SK-N-MC (cell line): Measurements from ENCODE around the gene LRRC28.

ENCODE experiments used
- DNase-seq: peaks from one replicate; pipeline ENCODE4 v3.0.0-alpha.2; 2011; ENCODE audit warnings: low read depth, low spot score
- H3K27ac ChIP-seq: fragments of 200-600 bp; sonication (generic); 2 replicates; pipeline ENCODE4 v1.5.1; 2016; ENCODE audit warnings: mixed run types
- H3K36me3 ChIP-seq: fragments of 200-600 bp; sonication (generic); 2 replicates; pipeline ENCODE4 v1.6.1; 2017; ENCODE audit warnings: antibody characterized with exemption, low read length, mixed read lengths; ENCODE audit not compliant: insufficient read depth
- H3K4me3 ChIP-seq: fragments of 200-600 bp; sonication (generic); 2 replicates; pipeline ENCODE4 v1.5.1; 2016
- H3K9ac ChIP-seq: fragments of 200-600 bp; sonication (generic); 2 replicates; pipeline ENCODE4 v1.8.0; 2017; ENCODE audit warnings: mixed run types, mixed read lengths; ENCODE audit not compliant: insufficient read length
- H3K9me3 ChIP-seq: fragments of 200-600 bp; sonication (generic); 2 replicates; pipeline ENCODE4 v1.6.1; 2017; ENCODE audit warnings: low read depth, mild to moderate bottlenecking, antibody characterized with exemption, low read length, moderate library complexity, mixed read lengths
- EZH2 ChIP-seq: fragments of 200-600 bp; sonication (generic); IDR thresholded peaks from one replicate; pipeline ENCODE4 v1.6.1; 2017; ENCODE audit warnings: antibody characterized with exemption
- FOXP2 ChIP-seq: optimal IDR thresholded peaks from 2 replicates; pipeline ENCODE3; 2011; ENCODE audit warnings: mild to moderate bottlenecking, moderate library complexity; ENCODE audit not compliant: insufficient read depth; ENCODE audit errors: extremely low read length, control extremely low read depth
- POLR2AphosphoS5 ChIP-seq: IDR thresholded peaks from 2 replicates; pipeline ENCODE4 v1.6.1; 2012; ENCODE audit warnings: mild to moderate bottlenecking, low read depth, low read length, borderline replicate concordance

Gene LRRC28

GRCh38 chr15:99253381-99254090, 2.3 kb downstream of the LRRC28 start:
- no peak overlapping the region for H3K27ac ChIP-seq
- no peaks in the 10 kb centered on the region for H3K36me3 ChIP-seq
- TF ChIP-seq POLR2AphosphoS5 (no peak), FOXP2 (no peak), EZH2 (no peak)
- H3K4me3 ChIP-seq: no peak overlapping the region
- H3K9ac ChIP-seq: no peak overlapping the region
- no peaks in the 10 kb centered on the region for H3K9me3 ChIP-seq
- DNase-seq: no peak

DNA sequence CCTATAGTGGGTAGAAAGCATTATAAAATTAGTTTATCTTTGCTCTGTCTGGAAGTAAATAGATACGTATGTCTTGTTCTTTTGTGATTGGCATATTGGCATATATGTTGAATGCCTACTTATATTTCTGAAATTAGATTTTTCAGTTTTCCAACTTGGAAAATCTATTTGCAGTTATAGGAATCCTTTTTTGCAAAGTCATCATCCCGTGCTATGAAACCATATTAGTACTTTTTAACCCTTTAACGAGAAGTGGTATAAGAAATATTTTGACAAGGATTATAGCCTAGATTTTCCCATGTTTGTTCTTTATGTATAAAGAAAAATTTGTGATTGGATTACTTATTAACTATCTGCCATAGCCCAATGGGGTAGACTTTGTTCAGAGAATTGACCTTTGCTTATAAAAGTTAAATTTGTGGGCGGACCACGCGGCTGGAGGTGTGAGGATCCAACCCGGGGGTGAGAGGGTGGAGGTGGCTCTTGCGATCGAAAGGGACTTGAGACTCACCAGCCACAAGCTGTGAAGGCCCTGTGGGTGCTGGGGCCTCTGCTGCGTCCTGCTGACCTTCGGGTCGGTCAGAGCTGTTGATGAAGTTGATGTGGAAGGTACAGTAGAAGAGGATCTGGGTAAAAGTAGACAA, 5.9 kb downstream of the LRRC28 start:
- Histone ChIP-seq H3K27ac (no peak overlapping the region), H3K9me3 (no peaks in the 10 kb centered on the region), H3K36me3 (0 out of 2 replicates have a peak, but pooled peaks cover 3% of the 10 kb centered on the region), H3K4me3 (no peak overlapping the region), H3K9ac (no peak overlapping the region)
- DNase-seq: no peak
- TF ChIP-seq FOXP2: no peak
- TF ChIP-seq POLR2AphosphoS5: no peak
- TF ChIP-seq EZH2: no peak

DNA sequence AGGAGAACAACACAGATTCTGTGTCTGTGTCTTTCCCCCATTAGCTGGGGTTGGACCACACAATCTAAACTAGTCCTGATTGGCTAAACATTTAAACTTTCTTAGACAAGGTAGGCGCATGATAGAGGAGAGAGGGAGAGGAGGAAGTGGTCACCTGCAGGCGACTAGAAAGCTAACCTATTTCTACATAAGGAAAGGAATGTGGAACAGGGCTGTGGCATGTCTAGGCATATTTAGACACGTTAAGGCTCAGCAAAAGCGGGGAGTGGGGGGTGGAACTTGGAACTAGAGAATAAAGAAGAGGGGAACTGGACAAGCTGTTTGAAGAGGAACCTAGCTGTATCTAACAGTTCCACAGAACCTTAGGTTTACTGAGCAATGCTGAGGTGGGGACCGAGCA, 12.8 kb downstream of the LRRC28 start:
- Histone ChIP-seq H3K27ac (no peak overlapping the region), H3K9me3 (no peaks in the 10 kb centered on the region), H3K4me3 (no peak overlapping the region), H3K9ac (no peak overlapping the region), H3K36me3 (no peaks in the 10 kb centered on the region)
- DNase-seq: no peak
- TF ChIP-seq EZH2 (no peak), FOXP2 (no peak), POLR2AphosphoS5 (no peak)

DNA sequence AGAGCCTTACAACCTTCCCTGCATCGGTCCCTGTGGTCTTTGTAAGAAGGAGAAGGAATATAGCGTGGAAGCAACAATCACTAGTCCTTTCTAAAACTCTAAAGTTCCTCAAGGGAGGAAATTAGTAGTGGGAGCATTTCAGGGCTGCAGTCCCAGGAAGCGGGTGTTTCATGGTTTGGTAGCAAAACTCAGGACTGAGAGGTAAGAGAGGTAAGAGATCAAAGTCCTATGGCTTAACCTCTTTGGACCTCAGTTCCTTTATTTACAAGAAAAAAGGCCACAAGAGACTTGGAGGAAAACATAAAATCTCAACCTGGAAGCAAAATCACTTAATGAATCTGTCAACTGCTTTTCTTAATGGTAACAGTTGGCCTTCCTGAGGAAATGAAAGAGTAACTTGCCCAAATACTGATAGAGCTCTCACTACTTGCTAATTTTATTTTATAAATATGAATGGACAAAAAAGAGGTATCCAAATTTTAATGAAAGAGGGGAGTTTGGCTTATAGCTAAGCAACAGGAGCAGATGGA, 14.3 kb downstream of the LRRC28 start:
- H3K27ac ChIP-seq: no peak overlapping the region

GRCh38 chr15:99267957-99268356, 16.7 kb downstream of the LRRC28 start:
- H3K36me3 ChIP-seq: no peaks in the 10 kb centered on the region
- H3K9ac ChIP-seq: no peak overlapping the region
- DNase-seq: no peak
- no peak overlapping the region for H3K27ac ChIP-seq
- no peaks in the 10 kb centered on the region for H3K9me3 ChIP-seq
- no peak overlapping the region for H3K4me3 ChIP-seq
- TF ChIP-seq FOXP2 (no peak), POLR2AphosphoS5 (no peak), EZH2 (no peak)

More for the DNA sequence above, 14.3 kb downstream of the LRRC28 start:
- DNase-seq: no peak
- Histone ChIP-seq H3K9me3 (no peaks in the 10 kb centered on the region), H3K4me3 (no peak overlapping the region), H3K36me3 (no peaks in the 10 kb centered on the region), H3K9ac (no peak overlapping the region)
- TF ChIP-seq FOXP2 (no peak), EZH2 (no peak), POLR2AphosphoS5 (no peak)

GRCh38 chr15:99268431-99268830, 17.1 kb downstream of the LRRC28 start:
- no peak for DNase-seq
- Histone ChIP-seq H3K4me3 (no peak overlapping the region), H3K27ac (no peak overlapping the region), H3K9me3 (no peaks in the 10 kb centered on the region), H3K9ac (no peak overlapping the region), H3K36me3 (no peaks in the 10 kb centered on the region)
- TF ChIP-seq EZH2 (no peak), FOXP2 (no peak), POLR2AphosphoS5 (no peak)

DNA sequence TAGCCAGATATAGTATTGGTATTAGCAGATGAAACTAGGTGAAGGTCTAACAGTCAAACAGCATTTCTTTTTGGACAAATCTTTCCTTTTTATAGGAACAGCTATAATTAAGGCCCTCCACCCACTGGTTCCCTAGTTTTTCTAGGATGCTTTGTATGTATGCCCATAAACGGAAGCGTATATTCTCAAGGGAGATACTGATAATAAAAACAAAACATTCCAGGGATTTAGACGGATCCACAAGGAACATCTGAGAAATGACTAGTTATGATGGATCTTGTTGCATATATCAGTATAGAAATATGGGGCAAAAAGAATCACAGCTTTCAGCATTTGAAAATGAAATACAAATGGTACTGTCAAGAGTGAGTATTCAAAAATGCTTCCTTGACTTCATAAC, 22.5 kb downstream of the LRRC28 start:
- Histone ChIP-seq H3K4me3 (no peak overlapping the region), H3K9ac (no peak overlapping the region), H3K36me3 (no peaks in the 10 kb centered on the region), H3K27ac (no peak overlapping the region), H3K9me3 (no peaks in the 10 kb centered on the region)
- no peak for TF ChIP-seq POLR2AphosphoS5
- TF ChIP-seq EZH2: no peak
- no peak for TF ChIP-seq FOXP2
- DNase-seq: no peak

DNA sequence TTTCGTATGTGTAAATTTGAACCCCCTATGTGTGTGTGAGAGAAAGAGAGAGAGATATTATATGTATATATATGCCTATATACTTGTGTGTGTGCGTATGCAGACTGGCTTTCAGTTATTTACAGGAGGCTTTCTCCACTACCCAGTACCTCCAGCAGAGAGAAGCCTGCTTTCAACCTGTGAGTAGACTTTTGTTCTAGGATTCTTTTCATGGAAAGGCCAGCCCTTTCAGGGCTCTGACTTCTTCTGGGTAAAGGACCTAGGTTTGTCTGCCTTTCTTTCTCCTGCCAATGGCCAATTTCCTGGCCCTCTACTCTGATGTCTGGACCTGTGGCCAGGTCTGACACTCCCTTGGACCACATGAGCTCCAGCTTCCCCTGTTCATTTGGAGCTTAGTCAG, 23.8 kb downstream of the LRRC28 start:
- Histone ChIP-seq H3K36me3 (no peaks in the 10 kb centered on the region), H3K9me3 (no peaks in the 10 kb centered on the region), H3K4me3 (no peak overlapping the region), H3K27ac (no peak overlapping the region), H3K9ac (no peak overlapping the region)
- TF ChIP-seq FOXP2 (no peak), EZH2 (no peak), POLR2AphosphoS5 (no peak)
- DNase-seq: no peak

DNA sequence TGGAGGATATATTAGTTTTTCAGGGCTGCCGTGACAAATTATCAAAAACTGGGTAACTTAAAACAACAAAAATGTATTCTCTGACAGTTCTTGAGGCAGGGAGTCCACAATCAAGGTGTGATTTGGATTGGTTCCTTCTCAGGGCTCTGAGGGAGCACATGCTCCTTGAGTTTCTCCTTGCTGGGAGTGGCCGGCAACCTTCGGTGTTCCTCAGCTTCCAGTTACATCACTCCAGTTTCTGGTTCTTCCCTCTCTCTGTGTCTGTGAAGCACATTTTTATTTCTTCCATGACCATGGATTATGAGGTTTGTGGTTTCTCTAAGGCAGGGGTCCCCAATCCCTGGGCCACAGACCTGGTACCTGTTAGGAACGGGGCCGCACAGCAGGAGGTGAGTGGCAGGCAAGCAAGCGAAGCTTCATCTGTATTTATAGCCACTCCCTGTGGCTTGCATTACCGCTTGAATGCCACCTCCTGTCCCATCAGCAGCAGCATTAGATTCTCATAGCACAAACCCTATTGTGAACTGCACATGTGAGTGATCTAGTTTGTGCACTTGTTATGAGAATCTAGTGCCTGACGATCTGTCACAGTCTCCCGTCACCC, 24.3 kb downstream of the LRRC28 start:
- Histone ChIP-seq H3K9me3 (no peaks in the 10 kb centered on the region), H3K36me3 (no peaks in the 10 kb centered on the region), H3K4me3 (no peak overlapping the region), H3K27ac (no peak overlapping the region), H3K9ac (no peak overlapping the region)
- no peak for DNase-seq
- TF ChIP-seq FOXP2 (no peak), EZH2 (no peak)
